B cell (primary cell): ENCODE data around the gene NFATC2. TPM values are rescaled to one million over a fixed set of nuclear protein-coding genes. Genes with fewer than 3 reads are reported as not detected.

Source experiments
- ATAC-seq: fragments of 200-7000 bp; cut with Tn5 transposase; one replicate; pipeline ENCODE4 v1.10.0; 2021; ENCODE audit warnings: low read depth, mild to moderate bottlenecking, moderate number of reproducible peaks, moderate library complexity
- CTCF ChIA-PET: fragments of 350-600 bp; sonication (Branson Sonifier 250); formaldehyde crosslinking; loops from one replicate; lab custom pipeline; 2021; ENCODE audit warnings: antibody characterized with exemption, inconsistent platforms; lab: Charles Lee
- POLR2A ChIA-PET: fragments of 350-600 bp; sonication (Branson Sonifier 250); formaldehyde crosslinking; loops from one replicate; lab custom pipeline; 2021; ENCODE audit warnings: antibody characterized with exemption; lab: Charles Lee
- DNase-seq: peaks from one replicate; pipeline ENCODE4 v3.0.0; 2013
- H2AFZ ChIP-seq: 2 replicates; pipeline ENCODE4 v1.6.1; 2012; ENCODE audit warnings: mild to moderate bottlenecking, low read depth, low read length; ENCODE audit not compliant: insufficient read depth, poor library complexity, severe bottlenecking
- H3K27ac ChIP-seq, 2 donors: 1 replicate in 1 of 2; 2 replicates in 1 of 2; pipeline ENCODE4 v1.5.1; 2012 to 2013; ENCODE audit warnings: low read length in 2 of 2, mild to moderate bottlenecking in 2 of 2, moderate library complexity in 1 of 2
- H3K27me3 ChIP-seq, 4 experiments: fragments of 200-600 bp in 1 of 4; sonication (generic) in 1 of 4; replicated peaks in 1 of 4; 1 replicate in 2 of 4; 2 replicates in 2 of 4; pipeline versions ENCODE4 v1.6.1 to v1.7.0; 2013 to 2016; ENCODE audit warnings: low read length in 3 of 4, mild to moderate bottlenecking in 2 of 4, mixed read lengths in 1 of 4, moderate library complexity in 1 of 4; ENCODE audit not compliant: insufficient read depth in 4 of 4, control insufficient read depth in 3 of 4; ENCODE audit errors: control extremely low read depth in 1 of 4
- H3K36me3 ChIP-seq, 2 experiments: replicated peaks in 1 of 2; 1 replicate in 1 of 2; 2 replicates in 1 of 2; pipeline versions ENCODE4 v1.6.1 to v1.7.1; 2013; ENCODE audit warnings: low read length in 1 of 2; ENCODE audit not compliant: insufficient read depth in 2 of 2, control insufficient read depth in 1 of 2; ENCODE audit errors: control extremely low read depth in 1 of 2, extremely low read depth in 1 of 2
- H3K4me1 ChIP-seq, 2 donors: fragments of 200-600 bp in 1 of 2; sonication (generic) in 1 of 2; 1 replicate in 1 of 2; 2 replicates in 1 of 2; pipeline versions ENCODE4 v1.5.1 to v1.6.1; 2013 to 2017; ENCODE audit warnings: low read length in 2 of 2; ENCODE audit not compliant: control insufficient read depth in 2 of 2, insufficient read depth in 2 of 2
- H3K4me2 ChIP-seq: replicated peaks from 2 replicates; pipeline ENCODE3; 2012; ENCODE audit warnings: mild to moderate bottlenecking, low read depth, low read length; ENCODE audit not compliant: poor library complexity, severe bottlenecking
- H3K4me3 ChIP-seq, 5 experiments: fragments of 200-600 bp in 1 of 5; sonication (generic) in 1 of 5; 1 replicate in 3 of 5; 2 replicates in 2 of 5; pipeline versions ENCODE4 v1.5.1 to v1.7.0; 2011 to 2016; ENCODE audit warnings: low read length in 4 of 5, mild to moderate bottlenecking in 4 of 5, low read depth in 2 of 5, control low read depth in 1 of 5, moderate library complexity in 1 of 5; ENCODE audit not compliant: insufficient read depth in 1 of 5; ENCODE audit errors: control extremely low read depth in 1 of 5, extremely low read depth in 1 of 5
- H3K79me2 ChIP-seq: fragments of 200-600 bp; sonication (generic); one replicate; pipeline ENCODE4 v1.6.0; 2016; ENCODE audit warnings: low read length; ENCODE audit not compliant: control insufficient read depth, insufficient read depth
- H3K9ac ChIP-seq: fragments of 200-600 bp; sonication (generic); 2 replicates; pipeline ENCODE4 v1.6.1; 2017; ENCODE audit warnings: mild to moderate bottlenecking, low read length, moderate library complexity
- H3K9me3 ChIP-seq, 3 donors: one replicate each; pipeline versions ENCODE4 v1.6.1 to v1.7.1; 2013; ENCODE audit warnings: low read length in 2 of 3; ENCODE audit not compliant: control insufficient read depth in 2 of 3, insufficient read depth in 1 of 3; ENCODE audit errors: control extremely low read depth in 1 of 3
- H4K20me1 ChIP-seq: 2 replicates; pipeline ENCODE4 v1.6.0; 2012; ENCODE audit warnings: mild to moderate bottlenecking, low read length; ENCODE audit not compliant: insufficient read depth, control insufficient read depth, poor library complexity, severe bottlenecking
- H3K27ac Mint-ChIP-seq: one replicate; pipeline ENCODE4 v1.8.0; 2021; ENCODE audit warnings: mixed read lengths
- H3K27me3 Mint-ChIP-seq: one replicate; pipeline ENCODE4 v1.8.0; 2021; ENCODE audit warnings: mixed read lengths
- H3K4me1 Mint-ChIP-seq: one replicate; pipeline ENCODE4 v1.8.0; 2021; ENCODE audit warnings: mixed read lengths
- H3K4me3 Mint-ChIP-seq: one replicate; pipeline ENCODE4 v1.8.0; 2021; ENCODE audit warnings: mixed read lengths
- H3K9me3 Mint-ChIP-seq: one replicate; pipeline ENCODE4 v1.8.0; 2022; ENCODE audit warnings: mixed read lengths; ENCODE audit not compliant: insufficient read depth
- EZH2 ChIP-seq: IDR thresholded peaks from 2 replicates; pipeline ENCODE4 v1.6.1; 2012; ENCODE audit warnings: borderline replicate concordance, low read depth, mild to moderate bottlenecking, moderate library complexity, low read length; ENCODE audit not compliant: insufficient read depth, poor library complexity, severe bottlenecking
- WGBS: methylation state at CpG from one replicate; pipeline ENCODE4 v1.1.5; 2013; ENCODE audit warnings: missing lambda C conversion rate; ENCODE audit not compliant: insufficient coverage; 5-methylcytosine and 5-hydroxymethylcytosine counted together
- intact Hi-C: fragments of 100-400 bp; cut with micrococcal nuclease; formaldehyde crosslinking; loops from one replicate; pipeline ENCODE4 v1.10.0; 2022
- polyA plus RNA-seq: library from polyadenylated mRNA; depleted of rRNA; stranded (reverse); fragments of >200 nt; gene quantifications from 2 replicates; pipeline ENCODE4 v1.2.3, GENCODE V29; 2012
- total RNA-seq, 2 donors: library from RNA; stranded (reverse); fragments of 120-200 nt in 1 of 2; gene quantifications; 1 replicate in 1 of 2; 2 replicates in 1 of 2; pipeline versions ENCODE4 v1.2.3 to v1.2.4, GENCODE V29; 2013 to 2022
- TF ChIP-seq, protein P1 (sequence below): fragments of 200-600 bp; IDR thresholded peaks from one replicate; pipeline ENCODE4 v1.8.0; 2022; ENCODE audit warnings: antibody characterized with exemption, mild to moderate bottlenecking

NFATC2 gene
- total and polyA plus RNA-seq, 2 donors (not counting 1 experiment from before 2014, with no cell fraction given): 10.1 to 38.0 TPM

DNA sequence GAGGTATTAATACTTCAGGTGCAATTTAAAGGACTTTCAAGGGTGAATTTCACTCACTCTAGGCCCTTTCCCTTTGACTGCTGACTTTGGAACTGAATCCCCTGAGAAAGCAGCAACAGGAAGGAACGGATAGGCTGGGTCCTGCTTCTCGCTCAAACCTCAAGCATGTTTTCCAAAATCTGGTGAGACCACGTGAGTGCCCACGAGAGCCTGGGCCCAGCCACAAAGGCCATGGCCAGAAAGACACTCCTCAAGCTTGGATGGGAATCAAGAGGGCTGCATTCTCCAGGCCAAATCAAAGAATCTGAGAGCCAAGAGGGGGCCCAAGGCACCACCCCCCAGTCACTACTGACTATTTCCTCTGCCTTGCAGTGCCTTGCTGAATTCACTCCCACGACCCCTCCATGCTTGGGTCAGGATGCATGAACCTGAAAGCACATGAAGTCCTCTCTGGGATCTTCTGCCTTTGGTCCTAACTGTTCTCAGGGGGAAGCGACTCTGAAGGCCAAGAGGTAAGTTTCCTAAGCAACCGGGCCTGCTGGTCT, 146.1 kb downstream of the NFATC2 start:
- Histone ChIP-seq H3K9ac (no peak overlapping the region), H3K4me1 (peaks cover 25 to 32% of the 10 kb centered on the region in 2 donors), H3K9me3 (no peaks in the 10 kb centered on the region), H4K20me1 (no peaks in the 10 kb centered on the region), H3K27ac (no peak overlapping the region), H3K4me2 (no peak overlapping the region), H3K27me3 (no peaks in the 10 kb centered on the region), H2AFZ (no peak overlapping the region), H3K79me2 (peaks cover 26% of the 10 kb centered on the region), H3K36me3 (peaks cover 0 to 38% of the 10 kb centered on the region in 2 experiments), H3K4me3 (no peak overlapping the region)
- DNase-seq: no peak
- no peak overlapping the region for H3K4me3 Mint-ChIP-seq
- no peak overlapping the region for H3K27ac Mint-ChIP-seq
- peaks cover 37% of the 10 kb centered on the region for H3K4me1 Mint-ChIP-seq
- ChIA-PET POLR2A (no interaction called here), CTCF (interaction anchor here (0.6 to 2.6 kb wide), 2 partner anchors 10 to 1785 kb away, joined by 3 to 9 read pairs; no protein-coding TSS in a partner anchor)
- no peaks in the 10 kb centered on the region for H3K27me3 Mint-ChIP-seq
- no peaks in the 10 kb centered on the region for H3K9me3 Mint-ChIP-seq
- TF ChIP-seq, protein P1, sequence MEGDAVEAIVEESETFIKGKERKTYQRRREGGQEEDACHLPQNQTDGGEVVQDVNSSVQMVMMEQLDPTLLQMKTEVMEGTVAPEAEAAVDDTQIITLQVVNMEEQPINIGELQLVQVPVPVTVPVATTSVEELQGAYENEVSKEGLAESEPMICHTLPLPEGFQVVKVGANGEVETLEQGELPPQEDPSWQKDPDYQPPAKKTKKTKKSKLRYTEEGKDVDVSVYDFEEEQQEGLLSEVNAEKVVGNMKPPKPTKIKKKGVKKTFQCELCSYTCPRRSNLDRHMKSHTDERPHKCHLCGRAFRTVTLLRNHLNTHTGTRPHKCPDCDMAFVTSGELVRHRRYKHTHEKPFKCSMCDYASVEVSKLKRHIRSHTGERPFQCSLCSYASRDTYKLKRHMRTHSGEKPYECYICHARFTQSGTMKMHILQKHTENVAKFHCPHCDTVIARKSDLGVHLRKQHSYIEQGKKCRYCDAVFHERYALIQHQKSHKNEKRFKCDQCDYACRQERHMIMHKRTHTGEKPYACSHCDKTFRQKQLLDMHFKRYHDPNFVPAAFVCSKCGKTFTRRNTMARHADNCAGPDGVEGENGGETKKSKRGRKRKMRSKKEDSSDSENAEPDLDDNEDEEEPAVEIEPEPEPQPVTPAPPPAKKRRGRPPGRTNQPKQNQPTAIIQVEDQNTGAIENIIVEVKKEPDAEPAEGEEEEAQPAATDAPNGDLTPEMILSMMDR: no peak
- no peak for TF ChIP-seq EZH2
- WGBS: 93% methylated on average over 7 of the region's 7 CpGs
- ATAC-seq: no peak
- intact Hi-C loops: no loop called here

DNA sequence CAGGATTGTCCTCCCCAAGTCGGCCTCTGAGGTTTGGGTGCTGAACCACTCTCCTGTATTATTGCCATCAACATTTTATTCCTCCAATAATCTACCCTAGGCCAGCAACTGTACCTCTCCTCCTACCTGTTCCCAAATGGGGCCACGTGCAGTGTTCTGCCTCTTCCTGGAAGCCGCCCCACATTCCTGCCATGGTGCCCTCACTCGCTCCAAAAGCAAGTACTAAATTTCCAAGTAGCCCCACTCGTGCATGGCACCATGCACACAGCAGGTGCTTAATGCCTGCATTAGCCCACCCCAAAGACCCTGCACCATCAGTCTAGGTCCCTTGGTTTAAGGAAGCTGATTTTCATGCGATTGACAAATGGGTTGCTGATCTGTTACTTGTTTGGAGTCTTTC, 147.8 kb downstream of the NFATC2 start:
- H2AFZ ChIP-seq: no peak overlapping the region
- H3K4me1 ChIP-seq: peaks cover 7 to 17% of the 10 kb centered on the region in 2 donors
- H3K9ac ChIP-seq: no peak overlapping the region
- ATAC-seq (no peak), DNase-seq (no peak)
- no peaks in the 10 kb centered on the region for H4K20me1 ChIP-seq
- Mint-ChIP-seq H3K4me1 (peaks cover 19% of the 10 kb centered on the region), H3K4me3 (no peak overlapping the region), H3K27me3 (no peaks in the 10 kb centered on the region), H3K27ac (no peak overlapping the region), H3K9me3 (no peaks in the 10 kb centered on the region)
- no peak overlapping the region for H3K4me2 ChIP-seq
- WGBS: 100% methylated on average over 4 of the region's 6 CpGs
- intact Hi-C loops: no loop called here
- CTCF ChIA-PET: no interaction called here
- TF ChIP-seq, protein P1: no peak
- no peak for TF ChIP-seq EZH2
- no peak overlapping the region for H3K27ac ChIP-seq
- peaks cover 18% of the 10 kb centered on the region for H3K79me2 ChIP-seq
- H3K27me3 ChIP-seq: no peaks in the 10 kb centered on the region
- no peaks in the 10 kb centered on the region for H3K9me3 ChIP-seq
- H3K36me3 ChIP-seq: peaks cover 0 to 53% of the 10 kb centered on the region in 2 experiments
- POLR2A ChIA-PET: no interaction called here
- H3K4me3 ChIP-seq: no peak overlapping the region
